Measurements from ENCODE around the gene REELD1.

The REELD1 gene

GRCh38 chr4:146244496-146244895 is 30.2 kb downstream of the REELD1 start:
- Mint-ChIP-seq H3K9me3 (no peaks in the 10 kb centered on the region), H3K27ac (no peak overlapping the region), H3K27me3 (no peaks in the 10 kb centered on the region), H3K36me3 (no peaks in the 10 kb centered on the region), H3K4me1 (peaks cover 21% of the 10 kb centered on the region), H3K4me3 (no peak overlapping the region)
- no peak for ATAC-seq

- ATAC-seq: no peak
- Mint-ChIP-seq H3K4me1 (peaks cover 21% of the 10 kb centered on the region), H3K27me3 (no peaks in the 10 kb centered on the region), H3K27ac (no peak overlapping the region), H3K36me3 (no peaks in the 10 kb centered on the region), H3K9me3 (no peaks in the 10 kb centered on the region), H3K4me3 (no peak overlapping the region)
These were observed 30.9 kb downstream of the REELD1 start for GRCh38 chr4:146245246-146245645.

- Mint-ChIP-seq H3K4me1 (peaks cover 21% of the 10 kb centered on the region), H3K27ac (no peak overlapping the region), H3K4me3 (no peak overlapping the region), H3K36me3 (no peaks in the 10 kb centered on the region), H3K9me3 (no peaks in the 10 kb centered on the region), H3K27me3 (no peaks in the 10 kb centered on the region)
- no peak for ATAC-seq
These were observed 31.5 kb downstream of the REELD1 start for GRCh38 chr4:146245850-146246249.

GRCh38 chr4:146246381-146246780 is 32.0 kb downstream of the REELD1 start:
- H3K27ac Mint-ChIP-seq: no peak overlapping the region
- no peaks in the 10 kb centered on the region for H3K36me3 Mint-ChIP-seq
- no peaks in the 10 kb centered on the region for H3K9me3 Mint-ChIP-seq
- H3K4me3 Mint-ChIP-seq: no peak overlapping the region
- ATAC-seq: no peak
- H3K27me3 Mint-ChIP-seq: no peaks in the 10 kb centered on the region
- H3K4me1 Mint-ChIP-seq: peaks cover 21% of the 10 kb centered on the region

- Mint-ChIP-seq H3K4me3 (no peak overlapping the region), H3K27ac (no peak overlapping the region), H3K4me1 (peaks cover 16% of the 10 kb centered on the region), H3K27me3 (no peaks in the 10 kb centered on the region), H3K36me3 (peaks cover 6% of the 10 kb centered on the region), H3K9me3 (no peaks in the 10 kb centered on the region)
- no peak for ATAC-seq
These were observed 33.0 kb downstream of the REELD1 start for GRCh38 chr4:146247356-146247755.

- Mint-ChIP-seq H3K27ac (no peak overlapping the region), H3K9me3 (no peaks in the 10 kb centered on the region), H3K27me3 (no peaks in the 10 kb centered on the region), H3K36me3 (peaks cover 11% of the 10 kb centered on the region), H3K4me1 (no peaks in the 10 kb centered on the region), H3K4me3 (no peak overlapping the region)
- ATAC-seq: no peak
These were observed 38.8 kb downstream of the REELD1 start for GRCh38 chr4:146252969-146253611.

GRCh38 chr4:146255463-146255862 is 41.1 kb downstream of the REELD1 start:
- ATAC-seq: no peak
- Mint-ChIP-seq H3K27ac (no peak overlapping the region), H3K4me3 (no peak overlapping the region), H3K4me1 (no peaks in the 10 kb centered on the region), H3K36me3 (peaks cover 20% of the 10 kb centered on the region), H3K27me3 (no peaks in the 10 kb centered on the region), H3K9me3 (no peaks in the 10 kb centered on the region)

- Mint-ChIP-seq H3K9me3 (no peaks in the 10 kb centered on the region), H3K27me3 (no peaks in the 10 kb centered on the region), H3K4me1 (no peaks in the 10 kb centered on the region), H3K4me3 (no peak overlapping the region), H3K36me3 (peaks cover 21% of the 10 kb centered on the region), H3K27ac (no peak overlapping the region)
- ATAC-seq: no peak
These were observed 41.5 kb downstream of the REELD1 start for GRCh38 chr4:146255874-146256273.

- Mint-ChIP-seq H3K27ac (no peak overlapping the region), H3K27me3 (no peaks in the 10 kb centered on the region), H3K36me3 (peaks cover 25% of the 10 kb centered on the region), H3K9me3 (no peaks in the 10 kb centered on the region), H3K4me3 (no peak overlapping the region), H3K4me1 (no peaks in the 10 kb centered on the region)
- ATAC-seq: no peak
These were observed 42.0 kb downstream of the REELD1 start for GRCh38 chr4:146256328-146256727.

- Mint-ChIP-seq H3K4me1 (no peaks in the 10 kb centered on the region), H3K27me3 (no peaks in the 10 kb centered on the region)
These were observed 43.2 kb downstream of the REELD1 start for GRCh38 chr4:146257511-146257910.

GRCh38 chr4:146260521-146260920 is 46.2 kb downstream of the REELD1 start:
- H3K4me1 Mint-ChIP-seq: no peaks in the 10 kb centered on the region
- H3K9me3 Mint-ChIP-seq: no peaks in the 10 kb centered on the region
- H3K27me3 Mint-ChIP-seq: no peaks in the 10 kb centered on the region
- no peak overlapping the region for H3K4me3 Mint-ChIP-seq
- H3K36me3 Mint-ChIP-seq: peaks cover 44% of the 10 kb centered on the region
- H3K27ac Mint-ChIP-seq: no peak overlapping the region
- no peak for ATAC-seq

More at GRCh38 chr4:146257511-146257910, 43.2 kb downstream of the REELD1 start:
- Mint-ChIP-seq H3K4me3 (no peak overlapping the region), H3K9me3 (no peaks in the 10 kb centered on the region), H3K27ac (no peak overlapping the region), H3K36me3 (peaks cover 30% of the 10 kb centered on the region)
- ATAC-seq: no peak

GRCh38 chr4:146261041-146261440 is 46.7 kb downstream of the REELD1 start:
- Mint-ChIP-seq H3K9me3 (no peaks in the 10 kb centered on the region), H3K4me1 (no peaks in the 10 kb centered on the region), H3K27ac (no peak overlapping the region), H3K27me3 (no peaks in the 10 kb centered on the region), H3K4me3 (no peak overlapping the region), H3K36me3 (peaks cover 45% of the 10 kb centered on the region)
- ATAC-seq: no peak

GRCh38 chr4:146263793-146264192 is 49.5 kb downstream of the REELD1 start:
- Mint-ChIP-seq H3K9me3 (no peaks in the 10 kb centered on the region), H3K4me1 (no peaks in the 10 kb centered on the region), H3K36me3 (peaks cover 39% of the 10 kb centered on the region), H3K27ac (no peak overlapping the region), H3K4me3 (no peak overlapping the region), H3K27me3 (no peaks in the 10 kb centered on the region)
- no peak for ATAC-seq

- peaks cover under 1% of the 10 kb centered on the region for H3K4me1 Mint-ChIP-seq
- H3K27ac Mint-ChIP-seq: no peak overlapping the region
- no peaks in the 10 kb centered on the region for H3K27me3 Mint-ChIP-seq
- H3K36me3 Mint-ChIP-seq: peaks cover 33% of the 10 kb centered on the region
- ATAC-seq: no peak
- no peak overlapping the region for H3K4me3 Mint-ChIP-seq
- H3K9me3 Mint-ChIP-seq: no peaks in the 10 kb centered on the region
These were observed 51.7 kb downstream of the REELD1 start for GRCh38 chr4:146265950-146266490.

GRCh38 chr4:146267826-146268225 is 53.5 kb downstream of the REELD1 start:
- Mint-ChIP-seq H3K4me1 (peaks cover 10% of the 10 kb centered on the region), H3K36me3 (peaks cover 26% of the 10 kb centered on the region), H3K27me3 (no peaks in the 10 kb centered on the region), H3K4me3 (no peak overlapping the region), H3K27ac (no peak overlapping the region), H3K9me3 (no peaks in the 10 kb centered on the region)
- ATAC-seq: no peak

GRCh38 chr4:146269228-146269653 is 54.9 kb downstream of the REELD1 start:
- no peak overlapping the region for H3K4me3 Mint-ChIP-seq
- no peaks in the 10 kb centered on the region for H3K27me3 Mint-ChIP-seq
- peaks cover 10% of the 10 kb centered on the region for H3K4me1 Mint-ChIP-seq
- peaks cover 21% of the 10 kb centered on the region for H3K36me3 Mint-ChIP-seq
- no peak overlapping the region for H3K27ac Mint-ChIP-seq
- H3K9me3 Mint-ChIP-seq: no peaks in the 10 kb centered on the region
- ATAC-seq: no peak
